Bronchial epithelial cell (primary cell): ENCODE measurements around the gene ESPNL. TPM values are rescaled to one million over a fixed set of nuclear protein-coding genes. Genes with fewer than 3 reads are reported as not detected.

Source experiments
- DNase-seq: peaks from one replicate; pipeline ENCODE4 v3.0.0-alpha.2; 2010; ENCODE audit warnings: low read depth
- FAIRE-seq: peaks from 2 replicates; lab custom pipeline; 2011; peaks lifted over from hg19 to GRCh38; lab: Jason Lieb, UNC
- H3K27me3 ChIP-seq: 2 replicates; pipeline ENCODE4 v1.5.1; 2011; ENCODE audit warnings: low read length; ENCODE audit not compliant: control insufficient read depth, insufficient read depth
- H3K36me3 ChIP-seq: 2 replicates; pipeline ENCODE4 v1.5.1; 2011; ENCODE audit warnings: low read length; ENCODE audit not compliant: control insufficient read depth, insufficient read depth
- H3K4me3 ChIP-seq: 2 replicates; pipeline ENCODE4 v1.5.1; 2011; ENCODE audit warnings: mild to moderate bottlenecking, low read depth, low read length, control low read depth
- total RNA-seq: library from RNA; depleted of rRNA; stranded (reverse); fragments of >200 nt; gene quantifications from 2 replicates; pipeline ENCODE4 v1.2.1, GENCODE V29; 2014
- TF ChIP-seq, protein P1 (sequence below): IDR thresholded peaks from 2 replicates; pipeline ENCODE4 v1.5.1; 2011; ENCODE audit warnings: mild to moderate bottlenecking, moderate library complexity, low read length, control low read depth, inconsistent platforms; ENCODE audit not compliant: insufficient read depth, severe bottlenecking

ESPNL gene
- total RNA-seq, 1 donor from 2014 or later: under 0.01 TPM

DNA sequence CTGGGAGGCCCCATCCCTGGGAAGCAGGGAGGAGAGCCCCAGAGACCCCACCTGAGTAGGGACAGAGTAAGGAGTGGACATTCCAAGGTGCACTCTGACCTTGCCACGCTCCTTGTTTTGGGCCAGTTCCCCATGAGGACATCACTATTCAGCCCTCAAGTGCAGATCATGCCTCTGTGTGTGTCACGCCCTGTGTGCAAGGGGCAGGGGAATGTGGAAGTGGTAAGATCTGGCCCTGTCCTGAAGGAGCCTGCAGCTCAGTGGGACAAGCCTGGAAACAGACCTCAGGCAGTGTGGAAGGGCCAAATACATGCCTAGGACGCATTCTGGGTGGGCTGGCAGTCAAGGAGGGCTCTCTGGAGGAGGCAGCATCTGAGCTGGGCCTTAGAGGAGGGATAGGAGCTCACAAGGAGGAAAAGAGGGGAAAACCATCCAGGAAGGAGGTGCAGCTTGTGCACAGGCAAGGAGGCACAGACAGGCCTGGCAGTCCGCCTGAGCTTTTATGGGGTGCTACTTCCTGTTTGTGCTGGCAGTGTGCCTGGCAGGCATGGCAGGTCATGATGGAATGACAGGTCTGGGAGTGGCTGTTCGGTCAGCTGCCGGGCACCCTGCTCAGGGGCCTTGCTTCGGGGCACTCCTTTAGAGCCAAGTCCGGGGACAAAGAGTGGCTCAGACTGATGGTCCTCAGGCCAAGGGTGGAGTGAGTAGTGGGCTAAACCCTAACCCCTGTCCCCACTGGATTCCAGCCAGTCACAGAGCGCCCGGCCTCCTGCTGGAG is 41.6 kb downstream of the ESPNL start:
- Histone ChIP-seq H3K4me3 (no peak overlapping the region), H3K36me3 (no peaks in the 10 kb centered on the region), H3K27me3 (no peaks in the 10 kb centered on the region)
- TF ChIP-seq, protein P1, sequence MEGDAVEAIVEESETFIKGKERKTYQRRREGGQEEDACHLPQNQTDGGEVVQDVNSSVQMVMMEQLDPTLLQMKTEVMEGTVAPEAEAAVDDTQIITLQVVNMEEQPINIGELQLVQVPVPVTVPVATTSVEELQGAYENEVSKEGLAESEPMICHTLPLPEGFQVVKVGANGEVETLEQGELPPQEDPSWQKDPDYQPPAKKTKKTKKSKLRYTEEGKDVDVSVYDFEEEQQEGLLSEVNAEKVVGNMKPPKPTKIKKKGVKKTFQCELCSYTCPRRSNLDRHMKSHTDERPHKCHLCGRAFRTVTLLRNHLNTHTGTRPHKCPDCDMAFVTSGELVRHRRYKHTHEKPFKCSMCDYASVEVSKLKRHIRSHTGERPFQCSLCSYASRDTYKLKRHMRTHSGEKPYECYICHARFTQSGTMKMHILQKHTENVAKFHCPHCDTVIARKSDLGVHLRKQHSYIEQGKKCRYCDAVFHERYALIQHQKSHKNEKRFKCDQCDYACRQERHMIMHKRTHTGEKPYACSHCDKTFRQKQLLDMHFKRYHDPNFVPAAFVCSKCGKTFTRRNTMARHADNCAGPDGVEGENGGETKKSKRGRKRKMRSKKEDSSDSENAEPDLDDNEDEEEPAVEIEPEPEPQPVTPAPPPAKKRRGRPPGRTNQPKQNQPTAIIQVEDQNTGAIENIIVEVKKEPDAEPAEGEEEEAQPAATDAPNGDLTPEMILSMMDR: no peak
- peak; percentile 65 for DNase-seq
- peak; percentile 7 for FAIRE-seq

DNA sequence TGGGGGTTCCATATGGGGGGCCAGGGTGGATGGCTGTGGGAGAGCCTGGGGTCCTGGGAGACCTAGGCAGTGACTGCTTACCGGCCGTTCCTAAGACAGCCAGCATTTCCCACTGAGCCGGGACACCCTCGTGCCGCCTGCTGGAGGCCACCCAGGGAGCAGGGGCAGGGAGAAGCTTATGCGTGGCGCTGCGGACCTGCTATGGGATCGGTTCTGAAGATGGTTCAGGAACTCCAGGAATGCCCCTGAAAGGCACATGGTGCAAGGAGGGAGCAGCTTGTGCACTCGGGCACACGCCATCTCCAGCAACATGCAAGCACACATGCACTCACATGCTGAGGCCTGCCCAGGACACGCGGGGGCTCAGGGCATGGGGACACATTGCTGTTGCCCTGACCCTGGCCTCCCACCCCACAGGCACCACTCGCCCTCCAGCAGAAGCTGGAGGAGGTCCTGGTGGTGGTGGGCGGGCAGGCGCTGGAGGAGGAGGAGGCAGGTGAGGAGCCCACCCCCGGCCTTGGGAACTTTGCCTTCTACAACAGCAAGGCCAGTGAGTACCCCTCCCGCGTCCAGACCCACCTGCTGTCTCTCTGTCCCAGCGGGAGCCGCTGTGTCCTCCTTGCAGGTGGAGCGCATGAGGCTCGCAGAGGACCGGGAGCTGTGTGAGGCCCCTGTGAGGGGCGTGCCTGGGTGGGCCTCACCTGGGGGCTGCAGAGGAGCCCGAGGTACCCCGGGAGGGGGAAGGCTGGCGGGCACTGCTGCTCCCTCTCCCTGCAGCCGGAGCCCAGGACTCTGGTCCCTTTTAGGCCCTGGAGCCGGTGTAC is 42.5 kb downstream of the ESPNL start:
- Histone ChIP-seq H3K36me3 (no peaks in the 10 kb centered on the region), H3K27me3 (no peaks in the 10 kb centered on the region), H3K4me3 (no peak overlapping the region)
- FAIRE-seq (no peak), DNase-seq (peak; percentile 67)
- TF ChIP-seq, protein P1: no peak

DNA sequence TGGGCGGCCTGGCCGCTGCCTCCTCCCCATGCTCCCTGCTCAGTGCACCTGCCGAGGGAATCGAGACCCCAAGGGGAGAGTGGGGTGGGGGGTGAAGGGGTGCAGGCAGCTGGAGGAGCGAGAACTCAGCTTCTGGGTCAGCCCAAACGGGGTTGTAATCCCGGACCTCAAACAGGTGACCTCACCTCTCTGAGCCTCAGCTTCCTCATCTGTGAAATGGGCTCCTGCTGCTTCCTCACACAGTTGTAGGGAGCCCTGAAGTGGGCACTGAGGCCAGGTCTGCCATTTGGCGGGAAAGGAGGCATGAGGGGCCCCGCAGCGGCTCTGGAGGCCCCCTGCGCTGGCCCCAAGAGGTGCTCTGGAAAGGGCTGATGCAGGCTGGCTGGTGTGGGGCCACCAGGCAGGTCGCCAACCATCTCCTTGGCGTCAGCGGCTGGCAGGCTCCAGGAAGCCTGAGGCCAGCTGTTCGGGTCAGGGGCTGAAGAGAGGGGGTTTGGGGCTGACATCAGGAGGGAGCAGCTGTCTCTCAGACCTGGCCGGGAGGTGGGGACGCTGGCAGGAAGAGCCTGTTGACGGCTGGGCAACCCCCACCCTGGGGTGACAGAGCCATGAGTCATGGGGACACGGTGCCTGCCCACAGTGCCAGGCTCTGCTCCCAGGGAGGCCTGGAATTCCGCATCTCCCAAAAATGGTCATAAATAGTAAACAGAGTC is 43.3 kb downstream of the ESPNL start:
- no peaks in the 10 kb centered on the region for H3K36me3 ChIP-seq
- FAIRE-seq (no peak), DNase-seq (peak; percentile 70)
- TF ChIP-seq, protein P1: no peak
- no peak overlapping the region for H3K4me3 ChIP-seq
- no peaks in the 10 kb centered on the region for H3K27me3 ChIP-seq

DNA sequence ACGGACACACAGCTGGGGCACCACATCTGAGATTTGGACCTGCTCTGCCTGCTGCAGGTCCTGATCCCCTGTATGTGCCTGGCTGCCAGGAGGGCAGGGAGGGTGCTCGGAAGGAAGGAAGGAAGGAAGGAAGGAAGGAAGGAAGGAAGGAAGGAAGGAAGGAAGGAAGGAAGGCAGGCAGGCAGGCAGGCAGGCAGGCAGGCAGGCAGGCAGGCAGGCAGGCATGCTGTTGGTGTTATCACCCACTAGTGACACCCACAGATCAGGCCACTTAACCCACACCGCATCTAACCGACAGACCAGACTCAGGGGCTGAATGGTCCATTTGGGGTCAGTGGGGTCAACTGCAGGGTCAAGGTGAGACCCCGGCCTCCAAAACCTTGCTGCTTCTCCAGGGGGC is 44.1 kb downstream of the ESPNL start:
- FAIRE-seq (no peak), DNase-seq (no peak)
- Histone ChIP-seq H3K27me3 (no peaks in the 10 kb centered on the region), H3K36me3 (no peaks in the 10 kb centered on the region), H3K4me3 (no peak overlapping the region)
- TF ChIP-seq, protein P1: no peak

DNA sequence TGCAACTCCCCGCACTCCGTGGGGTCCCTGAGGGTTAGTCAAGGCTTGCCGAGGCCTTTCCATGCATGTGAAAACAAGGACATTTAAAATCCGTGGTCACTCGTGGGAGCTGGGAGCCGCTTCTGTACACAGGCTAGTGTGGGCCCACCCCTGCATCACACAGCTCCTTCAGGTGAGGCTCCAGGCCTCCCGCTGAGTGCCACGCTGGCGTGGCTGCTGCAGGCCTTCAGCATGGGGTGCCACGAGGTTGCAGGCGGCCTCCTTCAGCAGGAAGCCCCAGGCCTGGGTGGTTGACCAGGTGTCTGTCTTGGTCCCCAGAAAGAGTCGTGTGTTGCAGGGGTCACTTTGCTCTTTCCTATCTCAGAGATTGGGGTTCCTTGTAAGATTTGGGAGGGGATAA is 44.9 kb downstream of the ESPNL start:
- TF ChIP-seq, protein P1: no peak
- Histone ChIP-seq H3K4me3 (no peak overlapping the region), H3K36me3 (no peaks in the 10 kb centered on the region), H3K27me3 (no peaks in the 10 kb centered on the region)
- DNase-seq (no peak), FAIRE-seq (no peak)
